NCI-H2171 (cell line): ENCODE data around the gene MCTP1.

Experiments used
- DNase-seq: peaks from one replicate; lab custom pipeline; 2025; lab: John Stamatoyannopoulos, UW

Gene MCTP1

DNA sequence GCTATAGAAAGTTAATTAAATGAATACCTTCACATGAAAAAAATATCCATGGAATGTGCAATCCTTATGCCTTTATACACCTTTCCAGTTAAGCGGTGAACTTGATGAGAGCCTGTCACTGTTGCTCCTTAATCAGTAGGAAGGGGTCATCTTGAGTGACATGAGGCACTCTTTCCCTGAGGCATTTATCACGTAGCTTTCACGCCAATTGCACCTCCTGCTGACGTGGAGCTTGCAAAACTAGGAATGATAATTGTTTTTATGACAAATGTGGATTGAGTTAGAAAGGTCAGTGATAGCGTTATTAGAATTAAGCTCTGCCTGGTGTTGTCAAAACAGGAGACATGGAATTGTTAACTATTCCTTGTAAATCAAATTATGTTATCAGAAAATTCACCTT, 586.7 kb downstream of the MCTP1 start:
- no peak for DNase-seq

DNA sequence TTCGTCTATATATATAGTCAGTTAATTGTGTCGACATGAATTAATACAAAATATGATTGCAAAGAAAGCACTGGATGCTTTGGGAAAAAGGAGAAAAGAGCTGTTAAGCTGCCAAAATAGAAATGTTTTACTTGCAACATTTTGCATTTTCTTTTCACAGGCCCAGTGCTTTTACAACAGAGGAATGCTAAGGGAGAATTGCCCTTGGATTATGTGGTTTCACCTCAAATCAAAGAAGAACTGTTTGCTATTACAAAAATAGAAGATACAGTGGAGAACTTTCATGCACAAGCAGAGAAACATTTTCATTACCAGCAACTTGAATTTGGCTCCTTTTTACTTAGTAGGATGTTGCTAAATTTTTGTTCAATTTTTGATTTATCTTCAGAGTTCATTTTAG, 590.2 kb downstream of the MCTP1 start:
- DNase-seq = no peak

DNA sequence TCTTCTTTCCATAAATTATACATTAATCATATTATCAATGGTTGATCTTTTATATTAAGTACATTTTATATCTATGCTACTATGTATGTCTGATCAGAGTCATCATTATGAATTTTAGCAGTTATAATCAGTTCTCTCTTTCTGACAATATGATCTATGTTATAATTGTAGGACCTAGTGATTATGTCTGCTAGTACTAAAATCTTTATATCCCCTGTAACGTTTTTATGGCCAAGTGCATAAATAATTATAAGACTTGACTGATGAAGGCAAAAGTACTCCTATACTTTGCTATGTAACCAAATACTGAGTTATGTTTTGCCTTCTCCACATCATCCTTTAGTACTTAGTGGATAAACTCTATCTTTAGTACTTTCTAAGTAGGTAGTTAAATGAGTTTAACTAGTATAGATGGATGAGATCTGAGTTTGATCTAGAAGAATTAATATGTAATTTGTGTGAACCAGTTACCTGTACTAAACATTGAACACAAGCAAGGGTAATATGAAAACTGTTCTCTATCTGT, 591.0 kb downstream of the MCTP1 start:
- DNase-seq = no peak

- DNase-seq = no peak
Observed at GRCh38 chr5:94693043-94693822, 591.7 kb downstream of the MCTP1 start.

DNA sequence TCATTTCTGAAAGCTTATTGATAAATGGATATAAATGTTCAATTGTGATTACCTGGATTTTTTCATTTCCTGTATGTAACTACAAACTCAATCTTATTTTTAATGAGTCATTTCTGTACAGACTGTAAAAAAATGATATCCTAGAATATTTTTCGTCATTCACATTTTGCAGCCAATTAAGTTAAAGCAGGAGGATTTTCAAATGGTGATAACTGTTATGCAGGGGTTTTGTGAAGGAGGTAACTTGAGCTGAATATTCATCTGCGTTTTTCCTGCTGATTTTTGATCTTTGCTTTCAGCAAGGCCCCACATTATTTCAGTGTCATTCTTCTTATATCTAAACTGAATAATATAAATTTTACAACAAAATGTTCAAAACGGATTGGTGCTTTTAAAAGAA, 592.3 kb downstream of the MCTP1 start:
- DNase-seq = no peak

DNA sequence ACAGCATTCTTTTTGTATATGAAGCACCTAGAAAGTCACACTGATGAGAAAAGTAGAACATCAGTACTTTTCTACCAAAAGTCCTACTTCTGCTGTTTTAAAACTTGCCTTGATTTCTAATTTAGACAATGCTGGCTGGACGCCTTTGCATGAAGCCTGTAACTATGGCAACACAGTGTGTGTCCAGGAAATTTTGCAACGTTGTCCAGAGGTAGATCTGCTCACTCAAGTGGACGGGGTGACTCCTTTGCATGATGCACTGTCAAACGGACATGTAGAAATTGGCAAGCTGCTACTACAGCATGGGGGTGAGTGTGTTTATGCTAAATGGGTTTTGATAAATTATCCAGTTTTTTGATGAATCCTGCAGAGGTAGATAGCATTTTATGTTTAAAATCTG, 592.9 kb downstream of the MCTP1 start:
- no peak for DNase-seq

GRCh38 chr5:94691291-94691690, 593.6 kb downstream of the MCTP1 start:
- DNase-seq = no peak

GRCh38 chr5:94690778-94691177, 594.1 kb downstream of the MCTP1 start:
- peak; percentile 40 for DNase-seq

DNA sequence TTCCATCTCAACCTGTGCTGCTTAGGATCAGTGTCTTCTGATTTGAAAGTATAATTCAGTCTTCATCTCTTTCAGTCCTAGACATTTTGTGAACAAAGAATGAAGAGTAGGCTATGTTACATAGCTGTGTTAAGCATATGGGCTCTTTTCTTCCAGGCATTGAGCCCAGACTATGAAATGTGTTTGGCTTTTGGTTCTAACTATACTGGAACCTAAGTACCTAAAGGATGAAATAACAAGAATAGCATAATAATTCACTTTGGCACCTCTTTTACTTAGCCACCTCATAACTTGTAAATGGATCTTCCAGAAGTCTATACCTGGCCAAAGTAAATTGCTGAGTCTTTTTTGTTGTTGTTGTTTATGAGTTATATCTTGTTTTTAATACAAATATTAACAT, 595.0 kb downstream of the MCTP1 start:
- DNase-seq = no peak

DNA sequence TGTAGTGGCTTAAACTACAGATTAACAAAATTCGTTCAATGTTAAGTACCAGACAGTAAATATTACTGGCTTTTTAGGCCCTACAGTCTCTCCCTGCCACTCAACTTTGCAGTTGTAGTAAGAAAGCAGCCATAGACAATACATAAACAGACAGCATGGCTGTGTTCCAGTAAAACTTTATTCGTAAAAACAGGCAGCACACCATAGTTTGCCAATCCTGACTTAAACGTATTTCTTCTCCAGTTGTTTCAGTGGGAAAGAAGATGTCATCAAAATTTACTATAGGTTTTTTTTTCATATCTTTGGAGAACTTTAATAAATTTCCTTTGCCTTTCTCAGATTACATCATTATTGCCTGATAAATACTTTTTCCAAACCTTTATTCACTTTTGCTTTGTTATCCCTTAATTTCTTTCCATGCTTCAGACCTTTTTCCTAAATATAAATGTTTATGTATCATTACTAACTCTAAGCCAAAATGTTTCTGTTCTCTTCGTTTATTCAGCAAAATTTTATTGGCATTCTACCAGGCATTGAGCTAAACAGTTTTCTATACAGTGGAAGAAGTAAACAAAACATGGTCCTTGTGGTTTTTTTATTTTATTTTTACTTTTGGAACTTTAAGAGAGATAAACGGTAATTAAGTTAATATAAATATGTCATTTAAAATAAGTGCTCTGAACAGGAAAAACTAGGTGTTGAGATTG, 601.9 kb downstream of the MCTP1 start:
- DNase-seq = no peak

DNA sequence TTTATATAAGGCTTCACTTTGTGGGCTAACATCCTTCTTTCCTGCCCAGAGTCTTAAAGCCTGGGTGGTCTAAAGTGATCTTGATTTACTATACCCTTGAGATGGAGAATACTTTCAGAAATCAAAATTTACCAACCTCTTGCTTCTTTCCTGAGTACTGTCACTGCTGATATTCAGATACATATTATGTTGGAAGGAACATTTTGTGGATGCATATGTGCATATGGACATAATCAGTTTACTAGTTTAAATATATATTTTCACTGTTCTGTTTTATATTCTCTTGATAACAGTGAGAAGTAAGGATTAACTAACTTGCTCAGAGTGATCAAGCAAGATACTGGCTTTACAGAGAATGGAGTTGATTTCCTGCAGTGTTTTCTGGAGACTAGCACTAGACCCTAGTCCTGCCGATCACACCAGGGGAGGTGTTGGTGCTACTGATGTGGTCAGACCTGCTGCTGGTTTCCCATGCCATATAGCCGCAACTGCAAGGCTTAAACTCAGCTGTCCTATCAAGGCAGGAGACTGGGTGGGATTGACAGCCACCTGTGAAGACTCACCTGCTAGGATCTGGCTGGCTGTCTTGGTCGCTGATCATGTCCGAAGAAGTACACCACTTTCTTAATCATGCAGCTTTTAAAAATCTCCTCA, 608.8 kb downstream of the MCTP1 start:
- no peak for DNase-seq

GRCh38 chr5:94674490-94675382, 610.2 kb downstream of the MCTP1 start:
- DNase-seq = no peak

DNA sequence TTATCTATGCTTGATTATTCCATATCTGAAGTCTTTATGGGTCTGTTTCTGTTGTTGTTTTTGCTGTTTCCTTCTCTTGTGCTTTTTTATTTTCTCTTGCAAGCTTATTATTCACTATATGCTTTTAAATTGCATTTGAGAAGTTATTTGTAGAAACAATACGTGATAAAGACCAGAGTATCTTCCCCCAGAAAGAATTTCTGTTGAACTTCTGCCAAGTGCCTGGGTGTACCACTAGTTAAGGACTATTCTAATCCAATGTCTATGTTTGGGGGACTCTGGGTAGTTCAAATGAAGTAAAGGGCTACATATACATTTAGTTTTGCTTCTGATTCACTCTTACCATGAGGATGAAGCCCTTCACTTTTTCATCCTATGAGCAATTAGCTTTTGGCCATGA, 612.1 kb downstream of the MCTP1 start:
- no peak for DNase-seq

DNA sequence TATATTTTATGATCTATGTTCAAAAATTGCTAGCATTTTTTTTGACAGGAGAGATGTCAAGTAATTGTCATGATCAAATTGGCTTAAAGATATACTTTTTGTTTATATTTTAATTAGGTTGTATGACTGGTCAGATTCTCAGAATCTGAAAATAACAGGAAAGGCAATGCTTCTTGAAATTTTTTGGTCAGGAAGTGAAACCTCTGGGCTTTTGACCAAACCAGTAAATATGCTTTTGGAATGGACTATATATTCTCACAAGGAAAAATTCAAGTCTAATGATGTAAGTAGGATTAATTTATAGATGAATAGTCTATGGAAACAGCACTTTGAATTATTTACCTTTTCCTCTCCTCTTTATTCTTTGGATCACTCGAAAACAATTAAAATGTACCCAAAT, 614.2 kb downstream of the MCTP1 start:
- DNase-seq = no peak

GRCh38 chr5:94667937-94668336, 617.0 kb downstream of the MCTP1 start:
- DNase-seq = no peak

- no peak for DNase-seq
Observed at GRCh38 chr5:94661086-94661485, 623.8 kb downstream of the MCTP1 start.

- no peak for DNase-seq
Observed at GRCh38 chr5:94660506-94660905, 624.4 kb downstream of the MCTP1 start.

GRCh38 chr5:94658272-94658671, 626.6 kb downstream of the MCTP1 start:
- no peak for DNase-seq
